OCI-LY7 (cell line): ENCODE measurements around the gene PFKP. TPM values are rescaled to one million over a fixed set of nuclear protein-coding genes. Genes with fewer than 3 reads are reported as not detected.

Experiments
- BruUV-seq: library from RNA; stranded (reverse); fragments of 400-500 nt; replicated peaks from 2 replicates; lab custom pipeline; 2021; lab: Mats Ljungman, UMichigan
- CTCF ChIA-PET: fragments of 300-600 bp; sonication (Branson Sonifier 250); formaldehyde crosslinking; loops from one replicate; lab custom pipeline; 2022; ENCODE audit warnings: antibody characterized with exemption; ENCODE audit not compliant: unreplicated experiment; lab: Charles Lee
- POLR2A ChIA-PET: fragments of 300-600 bp; sonication (Branson Sonifier 250); formaldehyde crosslinking; loops from one replicate; lab custom pipeline; 2022; ENCODE audit warnings: antibody characterized with exemption; lab: Charles Lee
- DNase-seq: peaks from one replicate; pipeline ENCODE4 v3.0.0-alpha.2; 2015; ENCODE audit warnings: low spot score
- H2AFZ ChIP-seq: fragments of 200-600 bp; sonication (generic), shearing (Covaris generic); 2 replicates; pipeline ENCODE4 v1.6.1; 2014; ENCODE audit warnings: mild to moderate bottlenecking, antibody characterized with exemption, low read length, moderate library complexity
- H3K27ac ChIP-seq: fragments of 200-600 bp; sonication (generic); 2 replicates; pipeline ENCODE4 v1.5.1; 2014; ENCODE audit warnings: mixed run types, low read depth, mild to moderate bottlenecking, moderate library complexity, low read length, inconsistent platforms; ENCODE audit not compliant: poor library complexity, severe bottlenecking
- H3K36me3 ChIP-seq: fragments of 200-600 bp; sonication (generic); 2 replicates; pipeline ENCODE4 v1.6.1; 2014; ENCODE audit warnings: mild to moderate bottlenecking, antibody characterized with exemption, low read length, moderate library complexity, mixed read lengths; ENCODE audit not compliant: insufficient read depth
- H3K4me1 ChIP-seq: fragments of 200-600 bp; sonication (generic); 2 replicates; pipeline ENCODE4 v1.5.1; 2014; ENCODE audit warnings: mild to moderate bottlenecking, low read length; ENCODE audit not compliant: insufficient read depth, poor library complexity, severe bottlenecking
- H3K4me2 ChIP-seq: fragments of 200-600 bp; sonication (generic); 2 replicates; pipeline ENCODE4 v1.6.1; 2014; ENCODE audit warnings: mild to moderate bottlenecking, low read length
- H3K4me3 ChIP-seq: fragments of 200-600 bp; sonication (generic); 2 replicates; pipeline ENCODE4 v1.5.1; 2014; ENCODE audit warnings: mild to moderate bottlenecking, low read depth, low read length; ENCODE audit not compliant: poor library complexity, severe bottlenecking
- H3K79me2 ChIP-seq: fragments of 200-600 bp; sonication (generic); 2 replicates; pipeline ENCODE4 v1.6.1; 2016; ENCODE audit warnings: low read depth, mild to moderate bottlenecking, low read length, moderate library complexity, mixed read lengths; ENCODE audit not compliant: insufficient read depth
- H3K9me2 ChIP-seq: fragments of 200-600 bp; sonication (generic); 2 replicates; pipeline ENCODE4 v1.6.1; 2016; ENCODE audit warnings: mild to moderate bottlenecking, low read length, mixed read lengths; ENCODE audit not compliant: insufficient read depth
- H3K9me3 ChIP-seq: fragments of 200-600 bp; sonication (generic); 2 replicates; pipeline ENCODE4 v1.6.1; 2014; ENCODE audit warnings: mild to moderate bottlenecking, mixed run types, low read length, mixed read lengths
- H4K20me1 ChIP-seq: fragments of 200-600 bp; sonication (generic); 2 replicates; pipeline ENCODE4 v1.6.1; 2014; ENCODE audit warnings: mild to moderate bottlenecking, antibody characterized with exemption, low read length, moderate library complexity, mixed read lengths; ENCODE audit not compliant: insufficient read depth
- EZH2phosphoT487 ChIP-seq: fragments of 200-600 bp; sonication (generic); IDR thresholded peaks from 2 replicates; pipeline ENCODE4 v1.6.1; 2018; ENCODE audit warnings: low read depth, borderline replicate concordance, mild to moderate bottlenecking, mixed run types, antibody characterized with exemption, low read length, moderate library complexity, mixed read lengths
- intact Hi-C: fragments of 100-400 bp; cut with micrococcal nuclease; formaldehyde crosslinking; loops from one replicate; pipeline ENCODE4 v1.10.0; 2022; ENCODE audit not compliant: unreplicated experiment
- total RNA-seq, 2 experiments: library from RNA; depleted of rRNA in 1 of 2; stranded (reverse); fragments of >200 nt in 1 of 2; shearing (Covaris generic) in 1 of 2; gene quantifications; 2 replicates each; pipeline ENCODE4 v1.2.3, GENCODE V29; 2014 to 2022
- TF ChIP-seq, protein P1 (sequence below): fragments of 200-600 bp; sonication (generic); conservative IDR thresholded peaks from 2 replicates; pipeline ENCODE4 v1.5.1; 2014; ENCODE audit warnings: mild to moderate bottlenecking, antibody characterized with exemption, low read length, moderate library complexity, mixed read lengths

PFKP gene
- total RNA-seq, 2 experiments from 2014 or later, result 85.4 to 154 TPM

DNA sequence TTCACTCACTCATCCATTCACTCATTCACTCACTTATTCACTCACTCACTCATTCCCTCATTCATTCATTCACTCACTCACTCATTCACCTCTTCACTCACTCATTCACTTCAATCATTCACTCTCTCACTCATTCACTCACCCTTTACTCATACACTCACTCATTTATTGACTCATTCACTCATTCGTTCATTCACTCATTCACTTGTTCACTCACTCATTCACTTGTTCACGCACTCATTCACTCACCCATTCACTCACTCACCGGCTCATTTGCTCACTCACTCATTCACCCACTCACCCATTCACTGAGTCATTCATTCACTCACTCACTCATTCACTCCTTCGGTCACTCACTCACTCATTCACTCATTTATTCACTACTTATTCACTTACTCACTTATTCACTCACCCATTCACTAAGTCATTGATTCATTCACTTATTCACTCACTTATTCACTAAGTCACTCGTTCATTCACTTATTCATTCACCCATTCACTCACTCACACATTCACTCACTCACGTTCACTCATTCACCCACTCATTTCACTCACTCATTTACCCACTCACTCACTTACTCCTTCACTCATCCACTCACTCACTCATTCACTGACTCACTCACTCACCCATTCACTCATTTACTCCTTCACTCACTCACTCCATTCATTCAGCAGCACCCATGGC, 4.7 kb upstream of the PFKP start:
- no peak overlapping the region for H3K27ac ChIP-seq
- H3K36me3 ChIP-seq, result no peaks in the 10 kb centered on the region
- no peak for TF ChIP-seq EZH2phosphoT487
- TF ChIP-seq, protein P1, sequence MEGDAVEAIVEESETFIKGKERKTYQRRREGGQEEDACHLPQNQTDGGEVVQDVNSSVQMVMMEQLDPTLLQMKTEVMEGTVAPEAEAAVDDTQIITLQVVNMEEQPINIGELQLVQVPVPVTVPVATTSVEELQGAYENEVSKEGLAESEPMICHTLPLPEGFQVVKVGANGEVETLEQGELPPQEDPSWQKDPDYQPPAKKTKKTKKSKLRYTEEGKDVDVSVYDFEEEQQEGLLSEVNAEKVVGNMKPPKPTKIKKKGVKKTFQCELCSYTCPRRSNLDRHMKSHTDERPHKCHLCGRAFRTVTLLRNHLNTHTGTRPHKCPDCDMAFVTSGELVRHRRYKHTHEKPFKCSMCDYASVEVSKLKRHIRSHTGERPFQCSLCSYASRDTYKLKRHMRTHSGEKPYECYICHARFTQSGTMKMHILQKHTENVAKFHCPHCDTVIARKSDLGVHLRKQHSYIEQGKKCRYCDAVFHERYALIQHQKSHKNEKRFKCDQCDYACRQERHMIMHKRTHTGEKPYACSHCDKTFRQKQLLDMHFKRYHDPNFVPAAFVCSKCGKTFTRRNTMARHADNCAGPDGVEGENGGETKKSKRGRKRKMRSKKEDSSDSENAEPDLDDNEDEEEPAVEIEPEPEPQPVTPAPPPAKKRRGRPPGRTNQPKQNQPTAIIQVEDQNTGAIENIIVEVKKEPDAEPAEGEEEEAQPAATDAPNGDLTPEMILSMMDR, result no peak
- H2AFZ ChIP-seq, result no peak overlapping the region
- no peaks in the 10 kb centered on the region for H4K20me1 ChIP-seq
- no peaks in the 10 kb centered on the region for H3K4me1 ChIP-seq
- DNase-seq, result no peak
- peaks cover 2% of the 10 kb centered on the region; the same call in 1 of the 2 replicates for H3K79me2 ChIP-seq
- no peak overlapping the region for H3K4me2 ChIP-seq
- H3K9me3 ChIP-seq, result no peaks in the 10 kb centered on the region
- ChIA-PET CTCF (no interaction called here), POLR2A (no interaction called here)
- no peaks in the 10 kb centered on the region for H3K9me2 ChIP-seq
- intact Hi-C loops, result no loop called here
- no peak overlapping the region for H3K4me3 ChIP-seq
- BruUV-seq, result no TSS peak

DNA sequence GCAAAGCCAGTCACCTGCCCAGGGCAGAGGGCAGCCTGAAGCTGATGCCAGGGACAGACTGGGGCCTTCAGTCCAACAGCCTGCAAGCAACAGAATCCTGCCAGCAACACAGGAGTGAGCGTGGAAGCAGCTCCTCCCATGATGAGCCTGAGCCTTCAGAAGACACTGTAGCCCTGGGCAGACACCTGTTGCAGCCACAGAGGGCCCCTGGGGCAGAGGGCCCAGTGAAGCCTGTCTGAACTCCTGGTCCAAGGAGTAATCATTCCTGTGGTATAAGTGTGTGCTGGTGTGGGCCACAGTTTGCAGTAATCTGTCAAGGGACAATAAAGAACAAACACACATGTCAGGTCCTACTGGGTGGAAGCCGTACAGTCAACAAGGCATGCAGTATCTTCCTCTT, 2.9 kb upstream of the PFKP start:
- Histone ChIP-seq H3K9me3 (no peaks in the 10 kb centered on the region), H2AFZ (no peak overlapping the region), H3K36me3 (peaks cover 9% of the 10 kb centered on the region), H3K9me2 (no peaks in the 10 kb centered on the region), H3K4me2 (no peak overlapping the region), H3K27ac (no peak overlapping the region), H3K79me2 (peaks cover 20% of the 10 kb centered on the region), H4K20me1 (peaks cover 3% of the 10 kb centered on the region), H3K4me3 (no peak overlapping the region), H3K4me1 (peaks cover 4% of the 10 kb centered on the region)
- no TSS peak for BruUV-seq
- DNase-seq, result peak; percentile 45
- ChIA-PET CTCF (no interaction called here), POLR2A (interaction anchor here (0.6 kb wide), 1 partner anchor 426 kb away, joined by 3 read pairs; no protein-coding TSS in a partner anchor)
- TF ChIP-seq, protein P1, result no peak
- no peak for TF ChIP-seq EZH2phosphoT487
- intact Hi-C loops, result no loop called here

DNA sequence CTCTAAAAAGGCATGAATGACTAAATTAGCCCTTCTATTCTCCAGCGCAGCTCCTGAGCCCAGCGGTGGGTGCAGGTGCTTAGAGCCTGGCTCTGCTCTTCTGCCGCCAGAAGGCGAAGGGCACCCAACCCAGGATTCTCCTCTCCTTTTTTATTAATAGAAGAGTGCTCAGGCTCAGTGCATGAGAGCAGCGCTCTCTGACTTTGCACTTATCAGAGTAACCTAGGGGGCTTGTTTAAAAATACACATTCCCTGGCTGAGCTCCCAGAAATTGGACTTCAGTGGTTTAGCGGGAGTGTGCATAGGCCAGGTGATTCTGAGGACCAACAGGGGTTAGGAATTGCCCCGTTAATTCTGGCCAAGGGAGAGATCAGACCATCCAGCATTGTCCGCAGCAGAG, 1.7 kb upstream of the PFKP start:
- intact Hi-C loops, result no loop called here
- H2AFZ ChIP-seq, result no peak overlapping the region
- BruUV-seq, result no TSS peak
- no peak overlapping the region for H3K27ac ChIP-seq
- TF ChIP-seq, protein P1, result no peak
- TF ChIP-seq EZH2phosphoT487, result no peak
- peaks cover 13% of the 10 kb centered on the region for H4K20me1 ChIP-seq
- CTCF ChIA-PET, result no interaction called here
- H3K4me3 ChIP-seq, result no peak overlapping the region
- H3K4me1 ChIP-seq, result peaks cover 16% of the 10 kb centered on the region
- no peaks in the 10 kb centered on the region for H3K9me2 ChIP-seq
- no peak overlapping the region for H3K4me2 ChIP-seq
- peaks cover 21% of the 10 kb centered on the region for H3K36me3 ChIP-seq
- POLR2A ChIA-PET, result no interaction called here
- H3K9me3 ChIP-seq, result no peaks in the 10 kb centered on the region
- no peak for DNase-seq
- peaks cover 32% of the 10 kb centered on the region for H3K79me2 ChIP-seq
